Heart left ventricle (tissue), 13 donors: ENCODE data around the gene ZNF331.

Experiments used
- CTCF ChIP-seq, 12 donors: fragments of 200-600 bp; sonication (generic) in 4 of 12; IDR thresholded peaks; one replicate each; pipeline versions ENCODE4 v1.5.0 to v1.8.0; 2018 to 2022; ENCODE audit warnings: antibody characterized with exemption in 12 of 12, mild to moderate bottlenecking in 5 of 12
- POLR2A ChIP-seq, 2 donors: fragments of 450-650 bp; IDR thresholded peaks; one replicate each; pipeline ENCODE4 v1.6.1; 2017; ENCODE audit warnings: antibody characterized with exemption in 2 of 2, mild to moderate bottlenecking in 2 of 2, moderate library complexity in 2 of 2
- donor health status: ischemic (EF 13 %, LVEDD 7.1; RV severe dilation, severe dysfunction).
- donor health status: DM: no; HTN: yes; CAD: no.
- donor health status: DM: no; HTN: no; CAD: no.
- donor health status: ischemic (EF 25% LVEDD 6.9; RV normal size, moderate dysfunction).
- donor health status: ischemic (EF 25% LVEDD 5.7; RV mildly dilated, moderate dysfunction).
- donor health status: ischemic (EF 35%, LVEDD 5.7; RV mildly dilated, moderate dysfunction).
- donor health status: nonischemic (EF 11% LVEDD 7.7; RV severe dilation, severe dysfunction).
- donor health status: DM: yes; HTN: yes; CAD: no.
- donor health status: PGD.
- donor health status: ischemic (EF 29% LVEDD 5.4; RV normal size, mild dysfunction).
- donor health status: nonischemic (EF 23%, LVEDD 6.1; RV moderate dilation, normal function).

GRCh38 chr19:53577968-53578367, 40.0 kb downstream of the ZNF331 start:
- TF ChIP-seq CTCF (IDR thresholded peaks at IDR 0.05) (no peak), POLR2A (IDR thresholded peaks at IDR 0.05) (no peak)
